Endothelial cell of umbilical vein (primary cell): ENCODE results near the gene ADGRG4. TPM values are rescaled to one million over a fixed set of nuclear protein-coding genes. Genes with fewer than 3 reads are reported as not detected.

Experiments
- BruUV-seq: library from RNA; stranded (reverse); fragments of 400-500 nt; replicated peaks from 2 replicates; lab custom pipeline; 2021; lab: Mats Ljungman, UMichigan
- CTCF ChIA-PET: fragments of 300-600, 350-600 bp; sonication (Branson Sonifier 250); formaldehyde crosslinking; loops from one replicate; lab custom pipeline; 2021; ENCODE audit warnings: antibody characterized with exemption, inconsistent platforms; lab: Charles Lee
- POLR2A ChIA-PET: fragments of 300-600, 350-600 bp; sonication (Branson Sonifier 250); formaldehyde crosslinking; loops from one replicate; lab custom pipeline; 2021; ENCODE audit warnings: antibody characterized with exemption, inconsistent platforms; lab: Charles Lee
- DNase-seq: peaks from one replicate; pipeline ENCODE4 v3.0.0-alpha.2; 2011; ENCODE audit warnings: low read depth, low spot score
- FAIRE-seq: peaks from 2 replicates; lab custom pipeline; 2011; peaks lifted over from hg19 to GRCh38; lab: Jason Lieb, UNC
- H2AFZ ChIP-seq: 2 replicates; pipeline ENCODE4 v1.6.0; 2012; ENCODE audit warnings: low read depth, low read length, control low read depth, inconsistent platforms
- H3K27ac ChIP-seq: 2 replicates; pipeline ENCODE4 v1.5.1; 2011; ENCODE audit warnings: low read depth, mild to moderate bottlenecking, control low read depth, low read length, moderate library complexity; ENCODE audit not compliant: insufficient read depth
- H3K27me3 ChIP-seq, 2 experiments: 2 replicates each; pipeline versions ENCODE4 v1.6.0 to v1.6.1; 2011; ENCODE audit warnings: low read length in 2 of 2, mixed read lengths in 1 of 2; ENCODE audit not compliant: control insufficient read depth in 2 of 2, insufficient read depth in 2 of 2
- H3K36me3 ChIP-seq, 2 experiments: 2 replicates in 1 of 2; 3 replicates in 1 of 2; pipeline ENCODE4 v1.5.1; 2011; ENCODE audit warnings: low read length in 2 of 2, mild to moderate bottlenecking in 1 of 2, moderate library complexity in 1 of 2; ENCODE audit not compliant: control insufficient read depth in 2 of 2, insufficient read depth in 2 of 2; ENCODE audit errors: extremely low read depth in 1 of 2
- H3K4me1 ChIP-seq: 3 replicates; pipeline ENCODE4 v1.5.1; 2011; ENCODE audit warnings: mild to moderate bottlenecking, low read length; ENCODE audit not compliant: control insufficient read depth, insufficient read depth; ENCODE audit errors: extremely low read depth
- H3K4me2 ChIP-seq: 2 replicates; pipeline ENCODE4 v1.6.1; 2011; ENCODE audit warnings: low read length, control low read depth, mixed read lengths; ENCODE audit not compliant: insufficient read depth
- H3K4me3 ChIP-seq, 3 experiments: fragments of 200-600 bp in 1 of 3; sonication (generic), shearing (Covaris generic) in 1 of 3; replicated peaks in 1 of 3; 2 replicates each; pipeline ENCODE4 v1.5.1; 2011 to 2016; ENCODE audit warnings: control low read depth in 3 of 3, low read length in 3 of 3, mild to moderate bottlenecking in 2 of 3, inconsistent platforms in 1 of 3, low read depth in 1 of 3, moderate library complexity in 1 of 3; ENCODE audit not compliant: insufficient read depth in 1 of 3
- H3K79me2 ChIP-seq: 2 replicates; pipeline ENCODE4 v1.6.0; 2012; ENCODE audit warnings: low read length, inconsistent platforms; ENCODE audit not compliant: control insufficient read depth, insufficient read depth
- H3K9ac ChIP-seq: replicated peaks from 2 replicates; pipeline ENCODE3; 2011; ENCODE audit warnings: low read length, control low read depth; ENCODE audit not compliant: insufficient read depth; ENCODE audit errors: extremely low read depth
- H3K9me1 ChIP-seq: replicated peaks from 3 replicates; pipeline ENCODE4 v1.6.0; 2011; ENCODE audit warnings: mild to moderate bottlenecking, low read length; ENCODE audit not compliant: control insufficient read depth, insufficient read depth; ENCODE audit errors: extremely low read depth
- H3K9me3 ChIP-seq: replicated peaks from 2 replicates; pipeline ENCODE4 v1.5.1; 2012; ENCODE audit warnings: low read length, inconsistent platforms; ENCODE audit not compliant: control insufficient read depth, insufficient read depth
- H4K20me1 ChIP-seq: replicated peaks from 2 replicates; pipeline ENCODE3; 2011; ENCODE audit warnings: mild to moderate bottlenecking, low read length; ENCODE audit not compliant: control insufficient read depth, insufficient read depth; ENCODE audit errors: extremely low read depth
- EZH2 ChIP-seq: IDR thresholded peaks from 2 replicates; pipeline ENCODE4 v1.6.1; 2012; ENCODE audit warnings: borderline replicate concordance, low read depth, mild to moderate bottlenecking, moderate library complexity, low read length, inconsistent platforms; ENCODE audit not compliant: severe bottlenecking
- FOS ChIP-seq: IDR thresholded peaks from 2 replicates; pipeline ENCODE4 v1.6.1; 2011; ENCODE audit warnings: mild to moderate bottlenecking, low read length, moderate library complexity, borderline replicate concordance; ENCODE audit not compliant: insufficient read depth
- GATA2 ChIP-seq: IDR thresholded peaks from 2 replicates; pipeline ENCODE4 v1.7.0; 2011; ENCODE audit warnings: low read depth, mild to moderate bottlenecking, moderate library complexity, mixed read lengths, low read length; ENCODE audit not compliant: insufficient read length, insufficient read depth
- MYC ChIP-seq: IDR thresholded peaks from one replicate; pipeline ENCODE4 v1.6.1; 2011; ENCODE audit warnings: mild to moderate bottlenecking, low read depth, low read length
- POLR2A ChIP-seq: IDR thresholded peaks from 2 replicates; pipeline ENCODE4 v1.6.1; 2012; ENCODE audit warnings: low read depth, mild to moderate bottlenecking, control low read depth, low read length
- POLR2AphosphoS5 ChIP-seq: IDR thresholded peaks from 2 replicates; pipeline ENCODE4 v1.6.1; 2012; ENCODE audit warnings: low read depth, mild to moderate bottlenecking, control low read depth, low read length, moderate library complexity; ENCODE audit not compliant: insufficient read depth
- dilution Hi-C: fragments of 300-500 bp; cut with MboI; formaldehyde crosslinking; loops from one replicate; pipeline ENCODE4 v1.15.0; 2019; ENCODE audit warnings: low sequenced_read_pairs; ENCODE audit not compliant: extremely low pct_ligation_motif_present
- intact Hi-C: fragments of 100-400 bp; cut with micrococcal nuclease; formaldehyde crosslinking; loops from one replicate; pipeline ENCODE4 v1.10.0; 2022
- polyA plus RNA-seq, 4 experiments: library from polyadenylated mRNA; depleted of rRNA in 3 of 4; stranded (reverse) in 3 of 4; unstranded in 1 of 4; fragments of >200 nt; gene quantifications; 2 replicates each; pipeline versions ENCODE4 v1.2.1 to v1.2.3, GENCODE V29; 2011 to 2012; ENCODE audit warnings: missing spikeins in 1 of 4
- total RNA-seq: library from RNA; stranded (reverse); gene quantifications from 2 replicates; pipeline ENCODE4 v1.2.3, GENCODE V29; 2021
- TF ChIP-seq, protein P1 (sequence below): IDR thresholded peaks from 2 replicates; pipeline ENCODE4 v1.6.1; 2011; ENCODE audit not compliant: insufficient read depth, insufficient read length
- TF ChIP-seq, protein P2 (sequence below), 2 donors: IDR thresholded peaks; 1 replicate in 1 of 2; 2 replicates in 1 of 2; pipeline ENCODE4 v1.5.1; 2011; ENCODE audit warnings: low read length in 2 of 2, mild to moderate bottlenecking in 2 of 2, moderate library complexity in 2 of 2, control low read depth in 1 of 2, inconsistent platforms in 1 of 2, low read depth in 1 of 2; ENCODE audit not compliant: insufficient read depth in 1 of 2; ENCODE audit errors: extremely low read depth in 1 of 2

The ADGRG4 gene
- total and polyA plus RNA-seq, 2 donors (not counting 3 experiments of a cell fraction or from before 2014, with no cell fraction given), result 0.04 to 0.08 TPM

DNA sequence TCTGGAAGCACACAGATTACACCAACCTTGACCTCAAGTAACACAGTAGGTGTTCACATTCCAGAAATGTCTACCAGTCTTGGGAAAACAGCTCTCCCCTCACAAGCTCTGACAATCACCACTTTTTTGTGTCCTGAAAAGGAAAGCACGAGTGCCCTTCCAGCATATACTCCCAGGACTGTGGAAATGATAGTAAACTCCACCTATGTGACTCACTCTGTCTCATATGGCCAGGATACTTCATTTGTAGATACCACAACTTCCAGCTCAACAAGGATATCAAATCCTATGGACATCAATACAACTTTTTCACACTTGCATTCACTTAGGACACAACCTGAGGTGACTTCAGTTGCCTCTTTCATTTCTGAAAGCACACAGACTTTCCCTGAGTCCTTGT is 46.9 kb downstream of the ADGRG4 start:
- intact Hi-C loops, result no loop called here
- no peaks in the 10 kb centered on the region for H3K27me3 ChIP-seq
- H3K36me3 ChIP-seq, result no peaks in the 10 kb centered on the region
- H4K20me1 ChIP-seq, result no peaks in the 10 kb centered on the region
- ChIA-PET POLR2A (no interaction called here), CTCF (no interaction called here)
- dilution Hi-C loops, result no loop called here
- TF ChIP-seq MYC, result no peak
- no peak for TF ChIP-seq POLR2A
- TF ChIP-seq, protein P1, sequence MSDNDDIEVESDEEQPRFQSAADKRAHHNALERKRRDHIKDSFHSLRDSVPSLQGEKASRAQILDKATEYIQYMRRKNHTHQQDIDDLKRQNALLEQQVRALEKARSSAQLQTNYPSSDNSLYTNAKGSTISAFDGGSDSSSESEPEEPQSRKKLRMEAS, result no peak
- no peak for TF ChIP-seq EZH2
- TF ChIP-seq FOS, result no peak
- no peak for TF ChIP-seq POLR2AphosphoS5
- no peak for TF ChIP-seq GATA2
- TF ChIP-seq, protein P2, sequence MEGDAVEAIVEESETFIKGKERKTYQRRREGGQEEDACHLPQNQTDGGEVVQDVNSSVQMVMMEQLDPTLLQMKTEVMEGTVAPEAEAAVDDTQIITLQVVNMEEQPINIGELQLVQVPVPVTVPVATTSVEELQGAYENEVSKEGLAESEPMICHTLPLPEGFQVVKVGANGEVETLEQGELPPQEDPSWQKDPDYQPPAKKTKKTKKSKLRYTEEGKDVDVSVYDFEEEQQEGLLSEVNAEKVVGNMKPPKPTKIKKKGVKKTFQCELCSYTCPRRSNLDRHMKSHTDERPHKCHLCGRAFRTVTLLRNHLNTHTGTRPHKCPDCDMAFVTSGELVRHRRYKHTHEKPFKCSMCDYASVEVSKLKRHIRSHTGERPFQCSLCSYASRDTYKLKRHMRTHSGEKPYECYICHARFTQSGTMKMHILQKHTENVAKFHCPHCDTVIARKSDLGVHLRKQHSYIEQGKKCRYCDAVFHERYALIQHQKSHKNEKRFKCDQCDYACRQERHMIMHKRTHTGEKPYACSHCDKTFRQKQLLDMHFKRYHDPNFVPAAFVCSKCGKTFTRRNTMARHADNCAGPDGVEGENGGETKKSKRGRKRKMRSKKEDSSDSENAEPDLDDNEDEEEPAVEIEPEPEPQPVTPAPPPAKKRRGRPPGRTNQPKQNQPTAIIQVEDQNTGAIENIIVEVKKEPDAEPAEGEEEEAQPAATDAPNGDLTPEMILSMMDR (IDR thresholded peaks at IDR 0.05; ENCODE audit: extremely low read depth in 1 of 2, insufficient read depth in 1 of 2, low read depth in 1 of 2, low read length in 2 of 2), result no peak
- FAIRE-seq (no peak), DNase-seq (no peak)
- no peaks in the 10 kb centered on the region for H3K4me1 ChIP-seq
- H3K9me1 ChIP-seq, result no peaks in the 10 kb centered on the region
- no TSS peak for BruUV-seq
- no peaks in the 10 kb centered on the region for H3K79me2 ChIP-seq
- no peak overlapping the region for H3K4me2 ChIP-seq
- H3K4me3 ChIP-seq, result no peak overlapping the region
- no peaks in the 10 kb centered on the region for H3K9me3 ChIP-seq
- H3K27ac ChIP-seq, result no peak overlapping the region
- no peak overlapping the region for H3K9ac ChIP-seq
- H2AFZ ChIP-seq, result no peak overlapping the region
